Peyer's patch (tissue), 4 donors: ENCODE data around the gene TMEM121B.

Experiments used
- POLR2A ChIP-seq, 2 donors: fragments of 450-650 bp; IDR thresholded peaks; one replicate each; pipeline ENCODE4 v1.5.1; 2017; ENCODE audit warnings: antibody characterized with exemption in 2 of 2, mild to moderate bottlenecking in 2 of 2, moderate library complexity in 2 of 2
- TF ChIP-seq, protein P1 (sequence below), 6 experiments: fragments of 450-650 bp in 4 of 6; fragments of 200-600 bp in 2 of 6; sonication (generic) in 1 of 6; IDR thresholded peaks; one replicate each; pipeline ENCODE4 v1.5.1; 2017 to 2019; ENCODE audit warnings: antibody characterized with exemption in 6 of 6, mild to moderate bottlenecking in 3 of 6, moderate library complexity in 1 of 6

DNA sequence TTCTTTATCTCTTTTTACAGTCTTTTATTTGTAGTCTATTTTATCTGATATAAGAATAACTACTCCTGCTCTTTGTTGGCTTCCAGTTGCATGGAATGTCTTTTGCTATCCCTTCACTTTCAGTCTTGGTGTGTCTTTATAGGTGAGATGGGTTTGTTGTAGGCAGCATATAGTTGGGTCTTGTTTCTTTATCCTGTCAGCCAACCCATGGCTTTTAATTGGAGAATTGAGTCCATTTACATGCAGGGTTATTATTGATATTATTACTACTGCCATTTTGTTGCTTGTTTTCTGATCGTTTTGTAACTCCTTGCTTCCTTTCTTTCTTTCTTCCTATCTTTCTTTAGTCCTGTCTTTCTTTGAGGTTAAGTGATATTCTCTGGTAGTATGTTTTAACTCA, 48.3 kb downstream of the TMEM121B start:
- TF ChIP-seq, protein P1, sequence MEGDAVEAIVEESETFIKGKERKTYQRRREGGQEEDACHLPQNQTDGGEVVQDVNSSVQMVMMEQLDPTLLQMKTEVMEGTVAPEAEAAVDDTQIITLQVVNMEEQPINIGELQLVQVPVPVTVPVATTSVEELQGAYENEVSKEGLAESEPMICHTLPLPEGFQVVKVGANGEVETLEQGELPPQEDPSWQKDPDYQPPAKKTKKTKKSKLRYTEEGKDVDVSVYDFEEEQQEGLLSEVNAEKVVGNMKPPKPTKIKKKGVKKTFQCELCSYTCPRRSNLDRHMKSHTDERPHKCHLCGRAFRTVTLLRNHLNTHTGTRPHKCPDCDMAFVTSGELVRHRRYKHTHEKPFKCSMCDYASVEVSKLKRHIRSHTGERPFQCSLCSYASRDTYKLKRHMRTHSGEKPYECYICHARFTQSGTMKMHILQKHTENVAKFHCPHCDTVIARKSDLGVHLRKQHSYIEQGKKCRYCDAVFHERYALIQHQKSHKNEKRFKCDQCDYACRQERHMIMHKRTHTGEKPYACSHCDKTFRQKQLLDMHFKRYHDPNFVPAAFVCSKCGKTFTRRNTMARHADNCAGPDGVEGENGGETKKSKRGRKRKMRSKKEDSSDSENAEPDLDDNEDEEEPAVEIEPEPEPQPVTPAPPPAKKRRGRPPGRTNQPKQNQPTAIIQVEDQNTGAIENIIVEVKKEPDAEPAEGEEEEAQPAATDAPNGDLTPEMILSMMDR (IDR thresholded peaks at IDR 0.05) = no peak
- no peak for TF ChIP-seq POLR2A (IDR thresholded peaks at IDR 0.05)
